IPS-20b (cell line): ENCODE results near the gene ABRACL.
"Not testable (repeated sequence)": the region's sequence is repeated elsewhere in the genome, so short reads cannot be mapped to it uniquely, and the experiment has no call there.

Experiments
- H3K27ac ChIP-seq: one replicate; pipeline ENCODE4 v1.5.1; 2013; ENCODE audit warnings: low read length
- H3K27me3 ChIP-seq: 2 replicates; pipeline ENCODE4 v1.6.1; 2013; ENCODE audit warnings: mild to moderate bottlenecking, low read length, inconsistent platforms; ENCODE audit not compliant: insufficient read depth
- H3K36me3 ChIP-seq: 2 replicates; pipeline ENCODE4 v1.6.1; 2013; ENCODE audit warnings: low read depth, mild to moderate bottlenecking, inconsistent platforms, low read length, moderate library complexity; ENCODE audit not compliant: insufficient read depth
- H3K4me1 ChIP-seq: 2 replicates; pipeline ENCODE4 v1.6.1; 2013; ENCODE audit warnings: mild to moderate bottlenecking, control low read depth, inconsistent platforms, low read length, moderate library complexity; ENCODE audit not compliant: insufficient read depth
- H3K4me3 ChIP-seq: 2 replicates; pipeline ENCODE4 v1.5.1; 2013; ENCODE audit warnings: mild to moderate bottlenecking, low read length, inconsistent platforms
- H3K9ac ChIP-seq: 2 replicates; pipeline ENCODE4 v1.6.1; 2013; ENCODE audit warnings: low read depth, mild to moderate bottlenecking, inconsistent platforms, low read length, moderate library complexity
- H3K9me3 ChIP-seq: 2 replicates; pipeline ENCODE4 v1.6.1; 2013; ENCODE audit warnings: mild to moderate bottlenecking, low read depth, low read length, inconsistent platforms; ENCODE audit not compliant: insufficient read depth

The ABRACL gene

GRCh38 chr6:138992965-138993364 is 35.6 kb upstream of the ABRACL start:
- H3K27ac ChIP-seq, H3K9me3 ChIP-seq, H3K36me3 ChIP-seq, H3K27me3 ChIP-seq, H3K4me3 ChIP-seq: not testable (repeated sequence)
- H3K4me1 ChIP-seq: peaks cover 18% of the 10 kb centered on the region
- 0 out of 2 replicates have a peak overlapping the region, but pooled peaks have one; percentile 11 for H3K9ac ChIP-seq

- not testable (repeated sequence) for H3K4me3 ChIP-seq, H3K9me3 ChIP-seq, H3K27me3 ChIP-seq, H3K36me3 ChIP-seq, H3K27ac ChIP-seq
- peaks cover 18% of the 10 kb centered on the region for H3K4me1 ChIP-seq
- 0 out of 2 replicates have a peak overlapping the region, but pooled peaks have one; percentile 11 for H3K9ac ChIP-seq
These were observed 35.1 kb upstream of the ABRACL start for GRCh38 chr6:138993410-138993809.

GRCh38 chr6:138996524-138996923 is 32.0 kb upstream of the ABRACL start:
- Histone ChIP-seq H3K27ac (no peak overlapping the region), H3K4me3 (no peak overlapping the region), H3K27me3 (no peaks in the 10 kb centered on the region), H3K9me3 (no peaks in the 10 kb centered on the region), H3K9ac (no peak overlapping the region), H3K4me1 (peaks cover 15% of the 10 kb centered on the region), H3K36me3 (no peaks in the 10 kb centered on the region)

GRCh38 chr6:138997136-138997535 is 31.4 kb upstream of the ABRACL start:
- H3K4me3 ChIP-seq: no peak overlapping the region
- H3K27ac ChIP-seq: no peak overlapping the region
- H3K9ac ChIP-seq: no peak overlapping the region
- no peaks in the 10 kb centered on the region for H3K36me3 ChIP-seq
- H3K27me3 ChIP-seq: no peaks in the 10 kb centered on the region
- no peaks in the 10 kb centered on the region for H3K9me3 ChIP-seq
- H3K4me1 ChIP-seq: peaks cover 15% of the 10 kb centered on the region

GRCh38 chr6:138999949-139000725 is 28.4 kb upstream of the ABRACL start:
- no peak overlapping the region for H3K4me3 ChIP-seq
- H3K9ac ChIP-seq: no peak overlapping the region
- no peaks in the 10 kb centered on the region for H3K36me3 ChIP-seq
- peaks cover 4% of the 10 kb centered on the region; the same call in 1 of the 2 replicates for H3K4me1 ChIP-seq
- no peaks in the 10 kb centered on the region for H3K9me3 ChIP-seq
- H3K27ac ChIP-seq: no peak overlapping the region
- H3K27me3 ChIP-seq: no peaks in the 10 kb centered on the region

- Histone ChIP-seq H3K4me3 (no peak overlapping the region), H3K9me3 (no peaks in the 10 kb centered on the region), H3K9ac (no peak overlapping the region), H3K27me3 (no peaks in the 10 kb centered on the region), H3K36me3 (no peaks in the 10 kb centered on the region), H3K4me1 (no peaks in the 10 kb centered on the region), H3K27ac (no peak overlapping the region)
These were observed 24.8 kb upstream of the ABRACL start for GRCh38 chr6:139003751-139004150.

GRCh38 chr6:139006477-139006876 is 22.1 kb upstream of the ABRACL start:
- no peaks in the 10 kb centered on the region; the same call in 1 of the 2 replicates for H3K4me1 ChIP-seq
- no peaks in the 10 kb centered on the region for H3K9me3 ChIP-seq
- no peak overlapping the region for H3K27ac ChIP-seq
- no peak overlapping the region for H3K9ac ChIP-seq
- H3K27me3 ChIP-seq: no peaks in the 10 kb centered on the region
- H3K36me3 ChIP-seq: no peaks in the 10 kb centered on the region
- no peak overlapping the region for H3K4me3 ChIP-seq

- H3K36me3 ChIP-seq: no peaks in the 10 kb centered on the region
- no peak overlapping the region for H3K9ac ChIP-seq
- H3K27ac ChIP-seq: no peak overlapping the region
- H3K4me3 ChIP-seq: no peak overlapping the region
- H3K9me3 ChIP-seq: no peaks in the 10 kb centered on the region
- no peaks in the 10 kb centered on the region for H3K27me3 ChIP-seq
- H3K4me1 ChIP-seq: no peaks in the 10 kb centered on the region; the same call in 1 of the 2 replicates
These were observed 21.1 kb upstream of the ABRACL start for GRCh38 chr6:139007428-139007827.

GRCh38 chr6:139008117-139008516 is 20.4 kb upstream of the ABRACL start:
- H3K27ac ChIP-seq: no peak overlapping the region
- H3K27me3 ChIP-seq: no peaks in the 10 kb centered on the region
- no peaks in the 10 kb centered on the region; the same call in 1 of the 2 replicates for H3K4me1 ChIP-seq

GRCh38 chr6:139010674-139011073 is 17.9 kb upstream of the ABRACL start:
- Histone ChIP-seq H3K4me3 (no peak overlapping the region), H3K4me1 (no peaks in the 10 kb centered on the region; the same call in 1 of the 2 replicates)

More at GRCh38 chr6:139008117-139008516, 20.4 kb upstream of the ABRACL start:
- Histone ChIP-seq H3K9me3 (no peaks in the 10 kb centered on the region), H3K9ac (no peak overlapping the region), H3K36me3 (no peaks in the 10 kb centered on the region), H3K4me3 (no peak overlapping the region)

GRCh38 chr6:139011980-139012379 is 16.6 kb upstream of the ABRACL start:
- no peak overlapping the region for H3K4me3 ChIP-seq
- no peak overlapping the region for H3K27ac ChIP-seq
- no peak overlapping the region for H3K9ac ChIP-seq
- H3K27me3 ChIP-seq: no peaks in the 10 kb centered on the region
- H3K9me3 ChIP-seq: no peaks in the 10 kb centered on the region
- peaks cover 6% of the 10 kb centered on the region for H3K4me1 ChIP-seq
- H3K36me3 ChIP-seq: no peaks in the 10 kb centered on the region

More at GRCh38 chr6:139010674-139011073, 17.9 kb upstream of the ABRACL start:
- Histone ChIP-seq H3K27ac (no peak overlapping the region), H3K36me3 (no peaks in the 10 kb centered on the region), H3K9me3 (no peaks in the 10 kb centered on the region), H3K27me3 (no peaks in the 10 kb centered on the region), H3K9ac (no peak overlapping the region)

- Histone ChIP-seq H3K9ac (no peak overlapping the region), H3K27me3 (no peaks in the 10 kb centered on the region), H3K4me3 (no peak overlapping the region), H3K36me3 (no peaks in the 10 kb centered on the region), H3K9me3 (no peaks in the 10 kb centered on the region), H3K4me1 (peaks cover 7% of the 10 kb centered on the region), H3K27ac (no peak overlapping the region)
These were observed 15.3 kb upstream of the ABRACL start for GRCh38 chr6:139013185-139013800.
